Endothelial cell of umbilical vein (primary cell): ENCODE data around the gene PPP6R1.

Experiments used
- CTCF ChIP-seq, 2 donors: IDR thresholded peaks; 1 replicate in 1 of 2; 2 replicates in 1 of 2; pipeline ENCODE4 v1.5.1; 2011; ENCODE audit warnings: low read length in 2 of 2, mild to moderate bottlenecking in 2 of 2, moderate library complexity in 2 of 2, control low read depth in 1 of 2, inconsistent platforms in 1 of 2, low read depth in 1 of 2; ENCODE audit not compliant: insufficient read depth in 1 of 2; ENCODE audit errors: extremely low read depth in 1 of 2
- EZH2 ChIP-seq: IDR thresholded peaks from 2 replicates; pipeline ENCODE4 v1.6.1; 2012; ENCODE audit warnings: borderline replicate concordance, low read depth, mild to moderate bottlenecking, moderate library complexity, low read length, inconsistent platforms; ENCODE audit not compliant: severe bottlenecking
- FOS ChIP-seq: IDR thresholded peaks from 2 replicates; pipeline ENCODE4 v1.6.1; 2011; ENCODE audit warnings: mild to moderate bottlenecking, low read length, moderate library complexity, borderline replicate concordance; ENCODE audit not compliant: insufficient read depth
- JUN ChIP-seq: IDR thresholded peaks from 2 replicates; pipeline ENCODE4 v1.6.1; 2011; ENCODE audit warnings: borderline replicate concordance, low read depth; ENCODE audit not compliant: insufficient read length, insufficient read depth
- MAX ChIP-seq: IDR thresholded peaks from 2 replicates; pipeline ENCODE4 v1.6.1; 2011; ENCODE audit not compliant: insufficient read depth, insufficient read length
- POLR2A ChIP-seq: IDR thresholded peaks from 2 replicates; pipeline ENCODE4 v1.6.1; 2012; ENCODE audit warnings: low read depth, mild to moderate bottlenecking, control low read depth, low read length
- POLR2AphosphoS5 ChIP-seq: IDR thresholded peaks from 2 replicates; pipeline ENCODE4 v1.6.1; 2012; ENCODE audit warnings: low read depth, mild to moderate bottlenecking, control low read depth, low read length, moderate library complexity; ENCODE audit not compliant: insufficient read depth

- TF ChIP-seq CTCF (IDR thresholded peaks at IDR 0.05; ENCODE audit: extremely low read depth in 1 of 2, insufficient read depth in 1 of 2, low read depth in 1 of 2, low read length in 2 of 2) (no peak), POLR2A (no peak), MAX (no peak), POLR2AphosphoS5 (no peak), JUN (no peak), EZH2 (no peak), FOS (no peak)
Observed at GRCh38 chr19:55208880-55209692, 49.7 kb downstream of the PPP6R1 start, which contains the start of gene PTPRH.
